ENCODE data around the gene ZMYM3. TPM values are rescaled to one million over a fixed set of nuclear protein-coding genes. Genes with fewer than 3 reads are reported as not detected.

ZMYM3 gene
- total RNA-seq, 4 donors from 2014 or later, result 13.2 to 21.0 (median 17.4) TPM

- peaks cover 0 to 74% (median 6%) of the 10 kb centered on the region in 3 donors for H3K36me3 ChIP-seq
- no peaks in the 10 kb centered on the region for H3K27me3 ChIP-seq
- no peaks in the 10 kb centered on the region for H3K9me3 ChIP-seq
- DNase-seq (ENCODE audit: low spot score in 2 of 2), result no peak
- no peak overlapping the region for H3K4me3 ChIP-seq
- no peaks in the 10 kb centered on the region for H3K4me1 ChIP-seq
- TF ChIP-seq EP300 (IDR thresholded peaks at IDR 0.05) (peak in 1 of 2 donors; percentile 10), POLR2A (IDR thresholded peaks at IDR 0.05) (no peak), CTCF (IDR thresholded peaks at IDR 0.05) (no peak)
- WGBS, 2 donors, result 64 to 76% methylated on average over 3 of the region's 3 CpGs
- no peak overlapping the region for H3K27ac ChIP-seq
Measured at GRCh38 chrX:71298119-71298518, 44.2 kb upstream of the ZMYM3 start.

GRCh38 chrX:71296806-71297205 is 42.9 kb upstream of the ZMYM3 start:
- no peak overlapping the region for H3K4me3 ChIP-seq
- no peak for DNase-seq (ENCODE audit: low spot score in 2 of 2)
- WGBS, 2 donors, result 92 to 97% methylated on average over 6 of the region's 6 CpGs
- H3K4me1 ChIP-seq, result no peaks in the 10 kb centered on the region
- no peaks in the 10 kb centered on the region for H3K9me3 ChIP-seq
- no peak for TF ChIP-seq POLR2A (IDR thresholded peaks at IDR 0.05)
- TF ChIP-seq CTCF (IDR thresholded peaks at IDR 0.05), result no peak
- TF ChIP-seq EP300 (IDR thresholded peaks at IDR 0.05), result no peak
- H3K36me3 ChIP-seq, result peaks cover 0 to 88% (median 6%) of the 10 kb centered on the region in 3 donors
- no peaks in the 10 kb centered on the region for H3K27me3 ChIP-seq
- no peak overlapping the region for H3K27ac ChIP-seq

- no peaks in the 10 kb centered on the region for H3K9me3 ChIP-seq
- WGBS, 2 donors, result 80 to 91% methylated on average over 6 to 7 of the region's 7 CpGs
- peaks cover 0 to 65% (median 6%) of the 10 kb centered on the region in 3 donors for H3K36me3 ChIP-seq
- H3K27me3 ChIP-seq, result no peaks in the 10 kb centered on the region
- TF ChIP-seq CTCF (IDR thresholded peaks at IDR 0.05) (no peak), EP300 (IDR thresholded peaks at IDR 0.05) (no peak), POLR2A (IDR thresholded peaks at IDR 0.05) (no peak)
- no peak for DNase-seq (ENCODE audit: low spot score in 2 of 2)
- no peak overlapping the region for H3K27ac ChIP-seq
- no peak overlapping the region for H3K4me3 ChIP-seq
- H3K4me1 ChIP-seq, result peaks cover 0 to 15% (median 0%) of the 10 kb centered on the region in 4 donors
Measured at GRCh38 chrX:71292669-71293365, 38.9 kb upstream of the ZMYM3 start.

- 66 to 72% methylated on average over 6 of the region's 6 CpGs for WGBS, 2 donors
- Histone ChIP-seq H3K4me1 (peaks cover 0 to 25% (median 3%) of the 10 kb centered on the region in 4 donors), H3K9me3 (no peaks in the 10 kb centered on the region), H3K4me3 (no peak overlapping the region), H3K27me3 (no peaks in the 10 kb centered on the region), H3K27ac (no peak overlapping the region), H3K36me3 (peaks cover 0 to 50% (median 6%) of the 10 kb centered on the region in 3 donors)
- TF ChIP-seq EP300 (IDR thresholded peaks at IDR 0.05), result no peak
- no peak for TF ChIP-seq CTCF (IDR thresholded peaks at IDR 0.05)
- TF ChIP-seq POLR2A (IDR thresholded peaks at IDR 0.05), result no peak
- no peak for DNase-seq (ENCODE audit: low spot score in 2 of 2)
Measured at GRCh38 chrX:71291381-71291780, 37.4 kb upstream of the ZMYM3 start.

GRCh38 chrX:71285929-71286328 is 32.0 kb upstream of the ZMYM3 start:
- Histone ChIP-seq H3K9me3 (no peaks in the 10 kb centered on the region), H3K4me3 (no peak overlapping the region), H3K27ac (no peak overlapping the region), H3K36me3 (peaks cover 0 to 4% (median 0%) of the 10 kb centered on the region in 3 donors), H3K4me1 (peaks cover 0 to 42% (median 6%) of the 10 kb centered on the region in 4 donors), H3K27me3 (no peaks in the 10 kb centered on the region)
- no peak for DNase-seq (ENCODE audit: low spot score in 2 of 2)
- no peak for TF ChIP-seq POLR2A (IDR thresholded peaks at IDR 0.05)
- no peak for TF ChIP-seq CTCF (IDR thresholded peaks at IDR 0.05)
- no peak for TF ChIP-seq EP300 (IDR thresholded peaks at IDR 0.05)
